Immature natural killer cell (primary cell): ENCODE data around the gene TTN. TPM values are rescaled to one million over a fixed set of nuclear protein-coding genes. Genes with fewer than 3 reads are reported as not detected.
A peak's percentile ranks its signal among the peaks of the same experiment; 100 is the strongest.

Experiments used
- DNase-seq, 3 donors: peaks; one replicate each; pipeline ENCODE4 v3.0.0; 2022; ENCODE audit warnings: mixed read lengths in 1 of 3
- H3K27ac Mint-ChIP-seq, 6 donors: one replicate each; pipeline ENCODE4 v1.8.0; 2020; ENCODE audit warnings: mixed read lengths in 6 of 6, mild to moderate bottlenecking in 5 of 6, inconsistent platforms in 4 of 6, moderate library complexity in 3 of 6
- H3K27me3 Mint-ChIP-seq, 3 donors: one replicate each; pipeline ENCODE4 v1.8.0; 2020 to 2021; ENCODE audit warnings: low read depth in 3 of 3, mild to moderate bottlenecking in 3 of 3, mixed read lengths in 3 of 3, moderate library complexity in 3 of 3, inconsistent platforms in 1 of 3
- H3K36me3 Mint-ChIP-seq, 3 donors: one replicate each; pipeline ENCODE4 v1.8.0; 2020; ENCODE audit warnings: mixed read lengths in 3 of 3, inconsistent platforms in 2 of 3, mild to moderate bottlenecking in 2 of 3
- H3K4me1 Mint-ChIP-seq, 2 donors: one replicate each; pipeline ENCODE4 v1.8.0; 2020; ENCODE audit warnings: inconsistent platforms in 2 of 2, mild to moderate bottlenecking in 2 of 2, mixed read lengths in 2 of 2, moderate library complexity in 1 of 2
- H3K4me3 Mint-ChIP-seq, 5 donors: one replicate each; pipeline ENCODE4 v1.8.0; 2020; ENCODE audit warnings: mild to moderate bottlenecking in 5 of 5, mixed read lengths in 5 of 5, inconsistent platforms in 3 of 5, moderate library complexity in 3 of 5
- H3K9me3 Mint-ChIP-seq, 6 donors: one replicate each; pipeline ENCODE4 v1.8.0; 2020; ENCODE audit warnings: mild to moderate bottlenecking in 6 of 6, mixed read lengths in 6 of 6, inconsistent platforms in 4 of 6, moderate library complexity in 3 of 6
- polyA plus RNA-seq, 3 donors: library from polyadenylated mRNA; unstranded; fragments of 300-500 nt; fragmentation: Illumina TruSeq; gene quantifications; one replicate each; pipeline ENCODE4 v1.2.3, GENCODE V29; 2021

The TTN gene
- polyA plus RNA-seq, 3 donors from 2014 or later: 0.06 to 1.7 (median 0.58) TPM

DNA sequence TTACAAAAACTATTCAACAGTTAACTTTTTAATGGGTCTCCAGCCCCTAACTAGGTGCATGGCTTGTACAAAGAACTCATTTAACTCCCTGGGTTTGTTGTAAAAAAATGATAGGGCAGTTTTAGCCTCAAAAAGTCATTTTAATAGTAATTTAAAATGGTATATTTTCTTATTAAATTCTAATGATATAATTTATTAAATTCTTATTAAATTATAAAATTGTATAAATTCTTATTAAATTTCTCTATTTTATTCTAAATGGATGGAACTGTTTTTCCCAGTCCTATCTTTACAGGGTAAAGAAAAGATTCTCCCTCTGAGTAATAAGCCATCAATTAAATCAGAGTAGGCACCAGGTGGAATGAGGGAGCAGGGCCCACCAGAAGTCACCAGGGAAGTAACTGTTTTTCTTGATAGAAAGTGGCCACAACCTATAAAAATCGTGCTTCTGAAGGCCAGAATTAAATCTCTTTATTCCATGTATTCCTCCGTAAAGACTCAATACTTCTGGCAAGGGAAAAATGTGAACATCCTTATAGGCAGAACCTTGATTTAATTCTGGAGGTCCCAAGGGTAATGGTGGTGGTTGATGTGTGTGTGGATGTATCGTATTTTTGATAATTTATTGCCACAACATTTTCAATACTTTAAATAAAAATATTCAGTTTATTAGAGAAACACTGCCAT lies 329.6 kb downstream of the TTN start:
- H3K27ac Mint-ChIP-seq: peak overlapping the region; percentile 97 to 99 (median 99)
- H3K4me3 Mint-ChIP-seq: peak overlapping the region; percentile 95 to 99 (median 97)
- H3K36me3 Mint-ChIP-seq: no peaks in the 10 kb centered on the region
- DNase-seq: no peak
- no peaks in the 10 kb centered on the region for H3K9me3 Mint-ChIP-seq
- H3K4me1 Mint-ChIP-seq: peaks cover 38 to 41% of the 10 kb centered on the region in 2 donors
- peaks cover 8 to 18% (median 10%) of the 10 kb centered on the region in 3 donors for H3K27me3 Mint-ChIP-seq

DNA sequence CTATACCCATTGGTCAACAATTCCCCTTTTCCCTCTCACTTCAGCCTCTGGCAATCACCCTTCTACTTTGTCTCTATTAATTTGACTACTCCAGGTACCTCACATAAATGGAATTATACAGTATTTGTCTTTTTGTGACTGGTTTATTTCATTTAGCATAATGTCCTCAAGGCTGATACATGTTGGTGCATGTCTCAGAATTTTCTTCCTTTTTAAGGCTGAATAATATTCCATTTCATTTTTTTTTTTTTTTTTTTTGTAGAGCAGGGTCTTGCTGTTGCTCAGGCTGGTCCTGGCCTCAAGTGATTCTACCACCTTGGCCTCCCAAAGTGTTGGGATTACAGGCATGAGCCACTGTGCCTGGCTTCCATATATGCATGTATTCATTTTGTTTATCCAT lies 330.7 kb downstream of the TTN start:
- Mint-ChIP-seq H3K36me3 (no peaks in the 10 kb centered on the region), H3K9me3 (no peaks in the 10 kb centered on the region), H3K27me3 (peaks cover 8 to 19% (median 10%) of the 10 kb centered on the region in 3 donors), H3K27ac (peak overlapping the region in 5 of 6 donors; percentile 7 to 97 (median 46)), H3K4me3 (no peak overlapping the region), H3K4me1 (peaks cover 27 to 30% of the 10 kb centered on the region in 2 donors)
- no peak for DNase-seq

Other genes starting within 250 kb of the TTN start
- gene CCDC141, start 242.7 kb upstream of the TTN start, polyA plus RNA-seq: 1 to 10 TPM in 1 of 3 donors, under 1 TPM in 1, not detected in 1; 0.69 to 1.5 TPM